NCI-H1417 (cell line): ENCODE data around the gene SLC46A3.
"Not testable (repeated sequence)": the region's sequence is repeated elsewhere in the genome, so short reads cannot be mapped to it uniquely, and the experiment has no call there.

Source experiments
- DNase-seq, 3 experiments: peaks; one replicate each; lab custom pipeline; 2025; lab: John Stamatoyannopoulos, UW

The SLC46A3 gene

GRCh38 chr13:28729541-28729940 lies 10.8 kb upstream of the SLC46A3 start:
- DNase-seq = no peak

GRCh38 chr13:28728642-28729041 lies 9.9 kb upstream of the SLC46A3 start:
- DNase-seq = no peak

- no peak for DNase-seq
Measured at GRCh38 chr13:28725046-28725610, 6.4 kb upstream of the SLC46A3 start.

- no peak for DNase-seq
Measured at GRCh38 chr13:28723806-28724205, 5.0 kb upstream of the SLC46A3 start.

GRCh38 chr13:28719227-28720055 lies 671 bp upstream of the SLC46A3 start:
- DNase-seq = no peak

GRCh38 chr13:28718196-28718542 lies 601 bp downstream of the SLC46A3 start:
- DNase-seq = no peak

GRCh38 chr13:28717170-28717569 lies 1.6 kb downstream of the SLC46A3 start:
- no peak for DNase-seq

GRCh38 chr13:28716511-28716910 lies 2.3 kb downstream of the SLC46A3 start:
- DNase-seq = no peak

GRCh38 chr13:28714651-28715050 lies 4.1 kb downstream of the SLC46A3 start:
- no peak for DNase-seq

GRCh38 chr13:28710161-28710560 lies 8.6 kb downstream of the SLC46A3 start:
- no peak for DNase-seq

GRCh38 chr13:28707629-28708427 lies 10.9 kb downstream of the SLC46A3 start:
- no peak for DNase-seq

GRCh38 chr13:28705461-28706083 lies 13.2 kb downstream of the SLC46A3 start:
- DNase-seq = no peak

- DNase-seq = no peak
Measured at GRCh38 chr13:28704919-28705318, 13.9 kb downstream of the SLC46A3 start.

GRCh38 chr13:28704282-28704681 lies 14.5 kb downstream of the SLC46A3 start:
- DNase-seq = no peak

- DNase-seq = no peak
Measured at GRCh38 chr13:28699246-28699645, 19.5 kb downstream of the SLC46A3 start.

- no peak for DNase-seq
Measured at GRCh38 chr13:28697441-28697840, 21.3 kb downstream of the SLC46A3 start.

- DNase-seq = peak in 2 of 3 experiments; percentile 20 to 24
Measured at GRCh38 chr13:28693605-28694491, 24.9 kb downstream of the SLC46A3 start.

GRCh38 chr13:28685892-28686291 lies 32.9 kb downstream of the SLC46A3 start:
- no peak for DNase-seq

- no peak for DNase-seq
Measured at GRCh38 chr13:28685114-28685513, 33.7 kb downstream of the SLC46A3 start.

- peak in 1 of 3 experiments; percentile 3 for DNase-seq
Measured at GRCh38 chr13:28684257-28684656, 34.5 kb downstream of the SLC46A3 start.

GRCh38 chr13:28683169-28683568 lies 35.6 kb downstream of the SLC46A3 start:
- DNase-seq = not testable (repeated sequence)
